Caco-2 (cell line): ENCODE data around the gene ZNF398. TPM values are rescaled to one million over a fixed set of nuclear protein-coding genes. Genes with fewer than 3 reads are reported as not detected.

Experiments
- BruUV-seq: library from RNA; stranded (reverse); fragments of 400-500 nt; replicated peaks from 2 replicates; lab custom pipeline; 2021; lab: Mats Ljungman, UMichigan
- CTCF ChIA-PET: fragments of 300-600 bp; sonication (Branson Sonifier 250); formaldehyde crosslinking; loops from one replicate; lab custom pipeline; 2022; ENCODE audit warnings: antibody characterized with exemption; lab: Charles Lee
- POLR2A ChIA-PET: fragments of 300-600 bp; sonication (Branson Sonifier 250); formaldehyde crosslinking; loops from one replicate; lab custom pipeline; 2022; ENCODE audit warnings: antibody characterized with exemption; lab: Charles Lee
- DNase-seq, 2 experiments: peaks; one replicate each; pipeline versions ENCODE4 v3.0.0 to v3.0.0-alpha.2; 2020 to 2022
- H3K27me3 ChIP-seq: replicated peaks from 2 replicates; pipeline ENCODE4 v1.6.0; 2011; ENCODE audit warnings: low read length; ENCODE audit not compliant: control insufficient read depth, insufficient read depth
- H3K36me3 ChIP-seq: 2 replicates; pipeline ENCODE4 v1.5.1; 2011; ENCODE audit warnings: low read length; ENCODE audit not compliant: control insufficient read depth, insufficient read depth
- H3K4me1 ChIP-seq: fragments of 250-450 bp; sonication (Bioruptor Pico); 2 replicates; pipeline ENCODE4 v1.5.1; 2020; ENCODE audit warnings: mild to moderate bottlenecking
- H3K4me3 ChIP-seq: 2 replicates; pipeline ENCODE4 v1.5.1; 2011; ENCODE audit warnings: low read depth, mild to moderate bottlenecking, control low read depth, low read length
- H3K9me3 ChIP-seq: fragments of 250-450 bp; sonication (Bioruptor Pico); 2 replicates; pipeline ENCODE4 v1.5.1; 2020; ENCODE audit warnings: mild to moderate bottlenecking, moderate library complexity
- H3K27ac Mint-ChIP-seq: one replicate; pipeline ENCODE4 v1.8.0; 2022; ENCODE audit warnings: mixed read lengths; ENCODE audit not compliant: unreplicated experiment
- H3K27me3 Mint-ChIP-seq: one replicate; pipeline ENCODE4 v1.8.0; 2022; ENCODE audit warnings: mixed read lengths; ENCODE audit not compliant: insufficient read depth, unreplicated experiment
- H3K36me3 Mint-ChIP-seq: one replicate; pipeline ENCODE4 v1.8.0; 2022; ENCODE audit warnings: mild to moderate bottlenecking, mixed read lengths; ENCODE audit not compliant: insufficient read depth, unreplicated experiment
- H3K4me1 Mint-ChIP-seq: one replicate; pipeline ENCODE4 v1.8.0; 2022; ENCODE audit warnings: low read depth, mixed read lengths; ENCODE audit not compliant: unreplicated experiment
- H3K4me3 Mint-ChIP-seq: one replicate; pipeline ENCODE4 v1.8.0; 2022; ENCODE audit warnings: mild to moderate bottlenecking, moderate library complexity, mixed read lengths; ENCODE audit not compliant: unreplicated experiment
- H3K9me3 Mint-ChIP-seq: one replicate; pipeline ENCODE4 v1.8.0; 2022; ENCODE audit warnings: mixed read lengths; ENCODE audit not compliant: unreplicated experiment
- CTCF ChIP-seq, 2 experiments: fragments of 200-600 bp in 1 of 2; IDR thresholded peaks; 1 replicate in 1 of 2; 2 replicates in 1 of 2; pipeline versions ENCODE4 v1.5.1 to v1.8.0; 2011 to 2022; ENCODE audit warnings: antibody characterized with exemption in 1 of 2, control low read depth in 1 of 2, inconsistent platforms in 1 of 2, low read depth in 1 of 2, low read length in 1 of 2, mild to moderate bottlenecking in 1 of 2, moderate library complexity in 1 of 2; ENCODE audit not compliant: insufficient read depth in 1 of 2, severe bottlenecking in 1 of 2, unreplicated experiment in 1 of 2
- intact Hi-C: fragments of 100-400 bp; cut with micrococcal nuclease; formaldehyde crosslinking; loops from one replicate; pipeline ENCODE4 v1.10.0; 2022; ENCODE audit not compliant: unreplicated experiment
- total RNA-seq: library from RNA; stranded (reverse); gene quantifications from 2 replicates; pipeline ENCODE4 v1.2.3, GENCODE V29; 2022

ZNF398 gene
- total RNA-seq, 1 experiment from 2014 or later, result 13.4 TPM

GRCh38 chr7:149125863-149126661, 21.2 kb upstream of the ZNF398 start, which contains the start of gene ZNF425:
Gene ZNF425, minus strand, starts transcription at chr7:149126324. Its CDS starts 111 bp downstream, at chr7:149126213.
- CTCF ChIA-PET, result interaction anchor here (0.6 to 2.2 kb wide), 7 partner anchors 10 to 139 kb away, joined by 3 to 17 read pairs (median 3); partner anchors contain the start of genes ZNF282 and ZNF398
- Mint-ChIP-seq H3K4me1 (peaks cover 11% of the 10 kb centered on the region), H3K27ac (peak within 1 kb of the TSS; percentile 84), H3K9me3 (peaks cover 9% of the 10 kb centered on the region), H3K36me3 (peaks cover 41% of the 10 kb centered on the region), H3K4me3 (peak within 1 kb of the TSS; percentile 75), H3K27me3 (no peaks in the 10 kb centered on the region)
- Histone ChIP-seq H3K27me3 (no peaks in the 10 kb centered on the region), H3K4me3 (peak within 1 kb of the TSS; percentile 74), H3K9me3 (peaks cover 11% of the 10 kb centered on the region), H3K36me3 (no peaks in the 10 kb centered on the region), H3K4me1 (peaks cover 7% of the 10 kb centered on the region; the same call in 1 of the 2 replicates)
- peak; percentile 93 to 97 for DNase-seq
- intact Hi-C loops, result loop anchor here (1.0 to 2.0 kb wide), 3 partner anchors 35 to 98 kb away; partner anchors contain the start of gene PDIA4
- no TSS peak for BruUV-seq
- POLR2A ChIA-PET, result interaction anchor here (0.6 to 1.6 kb wide), 3 partner anchors 21 to 134 kb away, joined by 4 to 12 read pairs (median 9); partner anchors contain the start of gene ZNF398
- TF ChIP-seq CTCF (IDR thresholded peaks at IDR 0.05; ENCODE audit: insufficient read depth in 1 of 2, low read depth in 1 of 2, low read length in 1 of 2, severe bottlenecking in 1 of 2, unreplicated experiment in 1 of 2), result peak; percentile 94

GRCh38 chr7:149126662-149127266, 20.5 kb upstream of the ZNF398 start:
- peaks cover 18% of the 10 kb centered on the region for H3K9me3 ChIP-seq
- H3K4me1 Mint-ChIP-seq, result peaks cover 11% of the 10 kb centered on the region
- BruUV-seq, result no TSS peak

More at GRCh38 chr7:149126662-149127266, 20.5 kb upstream of the ZNF398 start:
- Mint-ChIP-seq H3K9me3 (peaks cover 10% of the 10 kb centered on the region), H3K27ac (peak overlapping the region; percentile 84), H3K4me3 (peak overlapping the region; percentile 75), H3K36me3 (peaks cover 43% of the 10 kb centered on the region), H3K27me3 (no peaks in the 10 kb centered on the region)
- peak in 1 of 2 experiments; percentile 59 for DNase-seq
- CTCF ChIA-PET, result interaction anchor here (0.8 to 2.2 kb wide), 2 partner anchors 9 to 20 kb away, joined by 3 to 17 read pairs; partner anchors contain the start of gene ZNF398
- POLR2A ChIA-PET, result interaction anchor here (1.6 kb wide), 1 partner anchor 21 kb away, joined by 4 read pairs; the partner anchor contains the start of gene ZNF398
- intact Hi-C loops, result loop anchor here (1.0 to 2.0 kb wide), 4 partner anchors 21 to 98 kb away; partner anchors contain the start of genes PDIA4 and ZNF398
- no peaks in the 10 kb centered on the region for H3K27me3 ChIP-seq
- peaks cover 7% of the 10 kb centered on the region; the same call in 1 of the 2 replicates for H3K4me1 ChIP-seq
- no peaks in the 10 kb centered on the region for H3K36me3 ChIP-seq
- TF ChIP-seq CTCF (IDR thresholded peaks at IDR 0.05; ENCODE audit: insufficient read depth in 1 of 2, low read depth in 1 of 2, low read length in 1 of 2, severe bottlenecking in 1 of 2, unreplicated experiment in 1 of 2), result no peak
- H3K4me3 ChIP-seq, result peak overlapping the region; percentile 74
